HEK293T (cell line): ENCODE data around the gene TNNI3K.

Source experiments
- CTCF ChIA-PET: fragments of 350-600 bp; formaldehyde crosslinking; extraction: SDS; loops from one replicate; lab custom pipeline; 2021; ENCODE audit warnings: antibody characterized with exemption, inconsistent platforms; lab: Yijun Ruan, JAX
- POLR2A ChIA-PET: fragments of 350-600 bp; formaldehyde crosslinking; extraction: SDS; loops from one replicate; lab custom pipeline; 2020; ENCODE audit warnings: antibody characterized with exemption, inconsistent platforms; lab: Yijun Ruan, JAX
- DNase-seq: peaks from one replicate; pipeline ENCODE4 v3.0.0; 2012; ENCODE audit warnings: mixed read lengths; ENCODE audit errors: extremely low spot score
- ARNT ChIP-seq: fragments of 450-650 bp; IDR thresholded peaks from 2 replicates; pipeline ENCODE4 v1.6.1; 2017; ENCODE audit warnings: mild to moderate bottlenecking
- BHLHE40 ChIP-seq: fragments of 450-650 bp; IDR thresholded peaks from 2 replicates; pipeline ENCODE4 v1.6.1; 2016; ENCODE audit warnings: mild to moderate bottlenecking, moderate library complexity, borderline replicate concordance
- CTBP1 ChIP-seq: fragments of 450-650 bp; IDR thresholded peaks from 2 replicates; pipeline ENCODE4 v1.6.1; 2016; ENCODE audit warnings: borderline replicate concordance
- ELF4 ChIP-seq: fragments of 450-650 bp; IDR thresholded peaks from 2 replicates; pipeline ENCODE4 v1.6.1; 2017; ENCODE audit warnings: antibody characterized with exemption
- FOXA1 ChIP-seq: fragments of 450-650 bp; IDR thresholded peaks from 2 replicates; pipeline ENCODE4 v1.6.1; 2016; ENCODE audit warnings: mild to moderate bottlenecking
- FOXK2 ChIP-seq: fragments of 450-650 bp; IDR thresholded peaks from 2 replicates; pipeline ENCODE4 v1.6.1; 2016; ENCODE audit warnings: mild to moderate bottlenecking
- FOXM1 ChIP-seq: fragments of 450-650 bp; IDR thresholded peaks from 2 replicates; pipeline ENCODE4 v1.6.1; 2017; ENCODE audit warnings: mild to moderate bottlenecking, borderline replicate concordance
- HDGF ChIP-seq: fragments of 450-650 bp; IDR thresholded peaks from 2 replicates; pipeline ENCODE4 v1.6.1; 2017; ENCODE audit warnings: antibody characterized with exemption, borderline replicate concordance
- L3MBTL2 ChIP-seq: fragments of 450-650 bp; conservative IDR thresholded peaks from 2 replicates; pipeline ENCODE4 v1.6.1; 2016; ENCODE audit warnings: mild to moderate bottlenecking
- LEF1 ChIP-seq: fragments of 450-650 bp; IDR thresholded peaks from 2 replicates; pipeline ENCODE4 v1.6.1; 2017; ENCODE audit warnings: mild to moderate bottlenecking, borderline replicate concordance
- NFRKB ChIP-seq: fragments of 450-650 bp; IDR thresholded peaks from 2 replicates; pipeline ENCODE4 v1.6.1; 2016; ENCODE audit warnings: mild to moderate bottlenecking, moderate library complexity
- SP1 ChIP-seq: fragments of 450-650 bp; IDR thresholded peaks from 2 replicates; pipeline ENCODE4 v1.6.1; 2017
- SUZ12 ChIP-seq: fragments of 450-650 bp; IDR thresholded peaks from 2 replicates; pipeline ENCODE4 v1.6.1; 2016; ENCODE audit warnings: mild to moderate bottlenecking
- TARDBP ChIP-seq: fragments of 450-650 bp; IDR thresholded peaks from 2 replicates; pipeline ENCODE4 v1.6.1; 2016
- ZNF384 ChIP-seq: fragments of 450-650 bp; IDR thresholded peaks from 2 replicates; pipeline ENCODE4 v1.6.1; 2016
- TF ChIP-seq, protein P1 (sequence below): fragments of 450-650 bp; IDR thresholded peaks from 2 replicates; pipeline ENCODE4 v1.6.1; 2016

Gene TNNI3K, protein sequence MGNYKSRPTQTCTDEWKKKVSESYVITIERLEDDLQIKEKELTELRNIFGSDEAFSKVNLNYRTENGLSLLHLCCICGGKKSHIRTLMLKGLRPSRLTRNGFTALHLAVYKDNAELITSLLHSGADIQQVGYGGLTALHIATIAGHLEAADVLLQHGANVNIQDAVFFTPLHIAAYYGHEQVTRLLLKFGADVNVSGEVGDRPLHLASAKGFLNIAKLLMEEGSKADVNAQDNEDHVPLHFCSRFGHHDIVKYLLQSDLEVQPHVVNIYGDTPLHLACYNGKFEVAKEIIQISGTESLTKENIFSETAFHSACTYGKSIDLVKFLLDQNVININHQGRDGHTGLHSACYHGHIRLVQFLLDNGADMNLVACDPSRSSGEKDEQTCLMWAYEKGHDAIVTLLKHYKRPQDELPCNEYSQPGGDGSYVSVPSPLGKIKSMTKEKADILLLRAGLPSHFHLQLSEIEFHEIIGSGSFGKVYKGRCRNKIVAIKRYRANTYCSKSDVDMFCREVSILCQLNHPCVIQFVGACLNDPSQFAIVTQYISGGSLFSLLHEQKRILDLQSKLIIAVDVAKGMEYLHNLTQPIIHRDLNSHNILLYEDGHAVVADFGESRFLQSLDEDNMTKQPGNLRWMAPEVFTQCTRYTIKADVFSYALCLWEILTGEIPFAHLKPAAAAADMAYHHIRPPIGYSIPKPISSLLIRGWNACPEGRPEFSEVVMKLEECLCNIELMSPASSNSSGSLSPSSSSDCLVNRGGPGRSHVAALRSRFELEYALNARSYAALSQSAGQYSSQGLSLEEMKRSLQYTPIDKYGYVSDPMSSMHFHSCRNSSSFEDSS

GRCh38 chr1:74235153-74235552, at the start of gene TNNI3K:
TNNI3K (plus strand) TSS chr1:74235387; CDS start chr1:74235452, 65 bp downstream.
- no peak for DNase-seq
- TF ChIP-seq, protein P1, sequence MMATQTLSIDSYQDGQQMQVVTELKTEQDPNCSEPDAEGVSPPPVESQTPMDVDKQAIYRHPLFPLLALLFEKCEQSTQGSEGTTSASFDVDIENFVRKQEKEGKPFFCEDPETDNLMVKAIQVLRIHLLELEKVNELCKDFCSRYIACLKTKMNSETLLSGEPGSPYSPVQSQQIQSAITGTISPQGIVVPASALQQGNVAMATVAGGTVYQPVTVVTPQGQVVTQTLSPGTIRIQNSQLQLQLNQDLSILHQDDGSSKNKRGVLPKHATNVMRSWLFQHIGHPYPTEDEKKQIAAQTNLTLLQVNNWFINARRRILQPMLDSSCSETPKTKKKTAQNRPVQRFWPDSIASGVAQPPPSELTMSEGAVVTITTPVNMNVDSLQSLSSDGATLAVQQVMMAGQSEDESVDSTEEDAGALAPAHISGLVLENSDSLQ: no peak
- no peak for TF ChIP-seq SP1
- TF ChIP-seq CTBP1: no peak
- CTCF ChIA-PET: no interaction called here
- POLR2A ChIA-PET: no interaction called here

DNA sequence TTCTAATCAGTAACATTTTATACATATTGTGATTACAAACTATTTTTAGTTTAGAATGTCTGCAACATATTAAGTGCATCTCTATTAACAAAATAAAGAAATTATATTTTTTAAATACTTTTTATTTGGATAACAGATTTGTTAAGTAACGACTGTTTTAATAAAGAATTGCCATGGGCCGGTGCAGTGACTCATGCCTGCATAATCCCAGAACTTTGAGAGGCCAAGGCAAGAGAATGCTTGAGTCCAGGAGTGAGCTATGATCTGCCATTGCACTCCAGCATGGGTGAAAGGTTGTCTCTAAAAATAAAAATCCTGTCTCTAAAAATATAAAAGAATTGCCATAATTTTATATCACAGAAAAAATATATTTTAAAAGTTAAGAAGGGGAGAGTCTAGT, 41.3 kb upstream of the TNNI3K start:
- ChIA-PET POLR2A (no interaction called here), CTCF (no interaction called here)
- no peak for DNase-seq
- no peak for TF ChIP-seq ZNF384

GRCh38 chr1:74195339-74195738, 39.8 kb upstream of the TNNI3K start:
- ChIA-PET POLR2A (no interaction called here), CTCF (no interaction called here)
- TF ChIP-seq LEF1 (no peak), L3MBTL2 (no peak), ARNT (no peak), HDGF (no peak), FOXK2 (no peak), SP1 (no peak), FOXM1 (no peak), NFRKB (no peak), CTBP1 (no peak), FOXA1 (no peak), SUZ12 (no peak), ELF4 (no peak), BHLHE40 (no peak), TARDBP (no peak), ZNF384 (no peak)
- TF ChIP-seq, protein P1: no peak
- DNase-seq: no peak

DNA sequence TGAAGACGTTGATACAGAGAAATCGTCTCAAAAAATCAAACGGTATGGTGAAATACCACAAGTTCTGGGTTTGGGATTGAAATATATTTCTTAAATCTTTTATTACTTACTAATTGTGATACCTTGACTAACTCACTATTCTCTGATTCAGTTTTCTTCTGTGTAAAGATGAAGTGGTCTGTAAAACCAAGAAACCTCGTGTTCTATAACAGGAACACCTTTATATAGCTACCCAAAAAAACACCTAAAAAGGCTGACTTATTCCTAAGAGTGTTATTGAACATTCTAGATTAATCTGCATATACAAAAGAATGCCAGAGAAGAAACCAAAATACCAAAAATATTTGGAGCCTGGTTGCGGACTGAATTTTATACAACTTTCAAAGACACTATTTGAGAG, 37.9 kb upstream of the TNNI3K start:
- TF ChIP-seq LEF1 (no peak), BHLHE40 (no peak), TARDBP (no peak), NFRKB (no peak), FOXK2 (no peak), ZNF384 (no peak), SUZ12 (no peak), HDGF (no peak), ARNT (no peak), FOXA1 (no peak), CTBP1 (no peak), ELF4 (no peak), L3MBTL2 (no peak), FOXM1 (no peak), SP1 (no peak)
- TF ChIP-seq, protein P1: no peak
- CTCF ChIA-PET: no interaction called here
- POLR2A ChIA-PET: interaction anchor here (1.3 kb wide), 1 partner anchor 12 kb away, joined by 5 read pairs; no protein-coding TSS in a partner anchor
- DNase-seq: no peak

DNA sequence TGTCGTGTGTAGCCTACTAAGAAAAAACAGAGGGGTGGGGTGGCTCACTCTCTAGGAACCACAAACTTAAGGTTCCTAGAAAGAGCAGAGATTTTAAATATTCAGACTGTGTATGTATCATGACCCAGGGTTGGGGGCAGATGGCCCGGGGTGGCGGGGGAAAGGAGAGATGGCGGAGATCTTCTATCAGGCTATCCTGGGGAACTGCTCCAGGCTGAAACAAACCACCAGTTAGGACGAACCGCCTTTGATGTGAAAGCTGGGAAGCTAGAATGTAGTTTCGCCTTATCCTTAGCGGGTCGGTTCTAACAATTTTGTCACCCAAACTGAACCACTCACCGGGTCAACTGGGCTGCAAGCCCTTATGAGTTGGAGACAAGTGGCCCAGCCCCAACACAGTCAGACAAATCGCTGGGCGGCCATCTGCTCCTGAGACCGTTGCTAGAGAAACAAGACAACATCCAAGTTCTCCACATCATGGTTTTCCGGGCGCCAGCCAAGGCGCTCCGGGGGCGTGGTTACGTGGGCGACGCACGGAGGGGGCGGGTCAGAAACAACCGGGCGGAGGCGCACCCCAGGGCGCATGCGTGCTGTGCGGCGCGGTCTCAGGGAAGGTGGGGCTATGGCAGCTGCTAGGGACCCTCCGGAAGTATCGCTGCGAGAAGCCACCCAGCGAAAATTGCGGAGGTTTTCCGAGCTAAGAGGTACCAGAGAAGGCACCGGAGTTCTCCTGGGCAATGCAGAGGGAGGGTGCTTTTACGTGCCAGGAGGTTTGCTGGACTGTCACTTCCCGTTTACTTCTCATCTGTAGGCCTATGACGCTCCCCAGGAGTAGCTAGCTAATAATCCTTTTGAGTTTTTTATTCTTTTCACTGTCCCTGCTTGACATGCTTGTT, 37.3 kb upstream of the TNNI3K start, which contains the start of the genes FPGT and LRRIQ3:
Gene FPGT, plus strand, starts transcription at position 586 of the 896 bp plus-strand sequence. Its CDS starts 37 bp downstream, at position 623.
Gene LRRIQ3, minus strand, starts transcription at position 520 of the 896 bp plus-strand sequence. CDS start 14,492 bp downstream, outside the sequence.
- ChIA-PET CTCF (no interaction called here), POLR2A (interaction anchor here (0.6 to 1.6 kb wide), 5 partner anchors 9 to 536 kb away, joined by 3 to 5 read pairs (median 4); no protein-coding TSS in a partner anchor)
- DNase-seq: peak; percentile 100
- no peak for TF ChIP-seq LEF1
- no peak for TF ChIP-seq SUZ12
- peak; percentile 34; the same call in 1 of the 2 replicates for TF ChIP-seq ELF4
- TF ChIP-seq L3MBTL2: no peak; the same call in 1 of the 2 replicates
- no peak for TF ChIP-seq FOXA1
- TF ChIP-seq CTBP1: no peak
- 0 out of 2 replicates have a peak, but pooled peaks have one; percentile 40 for TF ChIP-seq HDGF
